ENCODE measurements around the gene BTBD6.

GRCh38 chr14:105215602-105216001 is 32.7 kb upstream of the BTBD6 start:
- TF ChIP-seq HDGF (IDR thresholded peaks at IDR 0.05; ENCODE audit: borderline replicate concordance) (no peak), SP1 (IDR thresholded peaks at IDR 0.05) (no peak), ZNF384 (IDR thresholded peaks at IDR 0.05) (no peak), FOXM1 (IDR thresholded peaks at IDR 0.05; ENCODE audit: borderline replicate concordance) (no peak)

Data from HEK293T (cell line).